ENCODE measurements around the gene TAS2R40.

- TF ChIP-seq POLR2A (IDR thresholded peaks at IDR 0.05; ENCODE audit: low read depth, low read length), result no peak
- TF ChIP-seq POLR2AphosphoS5 (IDR thresholded peaks at IDR 0.05; ENCODE audit: low read depth, low read length), result no peak
- TF ChIP-seq TAF1 (IDR thresholded peaks at IDR 0.05; ENCODE audit: low read depth, low read length), result no peak
- no peak for TF ChIP-seq SPI1 (IDR thresholded peaks at IDR 0.05; ENCODE audit: low read depth, low read length)
- TF ChIP-seq PAX5 (IDR thresholded peaks at IDR 0.05; ENCODE audit: insufficient read depth, low read length, severe bottlenecking), result no peak
Observed at GRCh38 chr7:143271240-143271639, 49.4 kb downstream of the TAS2R40 start.
